Kasumi-1 (cell line): Measurements from ENCODE around the gene CNOT8.
"Not testable (repeated sequence)": the region's sequence is repeated elsewhere in the genome, so short reads cannot be mapped to it uniquely, and the experiment has no call there.

Experiments used
- DNase-seq, 2 experiments: peaks; one replicate each; lab custom pipeline; 2025; lab: John Stamatoyannopoulos, UW

CNOT8 gene

GRCh38 chr5:154835701-154836052, 22.8 kb upstream of the CNOT8 start:
- not testable (repeated sequence) for DNase-seq

- no peak for DNase-seq
Measured at GRCh38 chr5:154836225-154836624, 22.2 kb upstream of the CNOT8 start.

- no peak for DNase-seq
Measured at GRCh38 chr5:154837009-154837901, 21.2 kb upstream of the CNOT8 start.

GRCh38 chr5:154840435-154841272, 17.8 kb upstream of the CNOT8 start:
- no peak for DNase-seq

GRCh38 chr5:154841273-154841661, 17.2 kb upstream of the CNOT8 start:
- no peak for DNase-seq

GRCh38 chr5:154842689-154843530, 15.5 kb upstream of the CNOT8 start:
- DNase-seq, result no peak

- no peak for DNase-seq
Measured at GRCh38 chr5:154844809-154845208, 13.6 kb upstream of the CNOT8 start.

- DNase-seq, result no peak
Measured at GRCh38 chr5:154849264-154849785, 9.1 kb upstream of the CNOT8 start.

GRCh38 chr5:154849791-154850201, 8.6 kb upstream of the CNOT8 start:
- DNase-seq, result no peak

GRCh38 chr5:154850255-154851062, 8.0 kb upstream of the CNOT8 start, which contains the start of gene FAXDC2:
Gene FAXDC2 (minus strand): TSS chr5:154850603. CDS start chr5:154838178, 12,425 bp downstream.
- no peak for DNase-seq

GRCh38 chr5:154851351-154851750, 7.1 kb upstream of the CNOT8 start:
- DNase-seq, result no peak

GRCh38 chr5:154857530-154858296, 714 bp upstream of the CNOT8 start:
- DNase-seq, result peak; percentile 92 to 95

GRCh38 chr5:154858972-154859871, 795 bp downstream of the CNOT8 start:
- DNase-seq, result peak; percentile 77 to 79

- no peak for DNase-seq
Measured at GRCh38 chr5:154860123-154860522, 1.7 kb downstream of the CNOT8 start.

- DNase-seq, result peak; percentile 63 to 80
Measured at GRCh38 chr5:154860765-154861164, 2.3 kb downstream of the CNOT8 start.

GRCh38 chr5:154861946-154862345, 3.5 kb downstream of the CNOT8 start:
- no peak for DNase-seq

- DNase-seq, result no peak
Measured at GRCh38 chr5:154862766-154863165, 4.3 kb downstream of the CNOT8 start.

- no peak for DNase-seq
Measured at GRCh38 chr5:154863291-154864080, 5.1 kb downstream of the CNOT8 start.
